ENCODE measurements around the gene CCDC116. TPM values are rescaled to one million over a fixed set of nuclear protein-coding genes. Genes with fewer than 3 reads are reported as not detected.
"Not testable (repeated sequence)": the region's sequence is repeated elsewhere in the genome, so short reads cannot be mapped to it uniquely, and the experiment has no call there.

Gene CCDC116
- total RNA-seq, 1 experiment from 2014 or later = 0.33 TPM

DNA sequence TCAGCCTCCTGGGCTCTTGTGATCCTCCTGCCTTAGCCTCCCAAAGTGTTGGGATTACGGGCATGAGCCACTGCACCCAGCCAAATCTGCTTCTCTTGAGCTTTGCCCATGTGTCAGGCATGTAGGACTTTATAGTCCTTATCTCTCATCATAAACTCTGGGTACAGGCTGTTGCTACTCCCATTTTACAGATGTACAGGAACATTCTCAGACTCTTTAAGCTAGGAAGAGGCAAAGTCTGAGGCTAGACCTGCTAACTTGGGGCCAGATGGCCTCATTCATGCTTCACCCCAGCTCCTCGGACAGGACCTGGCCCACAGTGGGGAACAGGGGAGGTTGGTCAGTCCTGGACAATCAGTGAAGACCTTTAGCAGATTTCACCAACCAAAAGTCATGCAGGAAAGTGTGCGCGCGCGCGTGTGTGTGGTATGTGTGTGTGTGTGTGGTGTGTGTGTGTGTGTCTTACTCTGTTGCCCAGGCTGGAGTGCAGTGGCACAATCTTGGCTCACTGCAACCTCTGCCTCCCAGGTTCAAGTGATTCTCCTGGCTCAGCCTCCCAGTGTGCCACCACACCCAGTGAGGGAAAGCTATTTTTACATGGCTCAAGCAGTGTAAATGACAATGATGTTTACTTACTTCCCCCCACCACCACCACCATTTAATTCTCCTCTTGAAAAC is 26.5 kb upstream of the CCDC116 start:
- TF ChIP-seq EZH2 (IDR thresholded peaks at IDR 0.05; ENCODE audit: low read depth) = no peak
- TF ChIP-seq, protein P1, sequence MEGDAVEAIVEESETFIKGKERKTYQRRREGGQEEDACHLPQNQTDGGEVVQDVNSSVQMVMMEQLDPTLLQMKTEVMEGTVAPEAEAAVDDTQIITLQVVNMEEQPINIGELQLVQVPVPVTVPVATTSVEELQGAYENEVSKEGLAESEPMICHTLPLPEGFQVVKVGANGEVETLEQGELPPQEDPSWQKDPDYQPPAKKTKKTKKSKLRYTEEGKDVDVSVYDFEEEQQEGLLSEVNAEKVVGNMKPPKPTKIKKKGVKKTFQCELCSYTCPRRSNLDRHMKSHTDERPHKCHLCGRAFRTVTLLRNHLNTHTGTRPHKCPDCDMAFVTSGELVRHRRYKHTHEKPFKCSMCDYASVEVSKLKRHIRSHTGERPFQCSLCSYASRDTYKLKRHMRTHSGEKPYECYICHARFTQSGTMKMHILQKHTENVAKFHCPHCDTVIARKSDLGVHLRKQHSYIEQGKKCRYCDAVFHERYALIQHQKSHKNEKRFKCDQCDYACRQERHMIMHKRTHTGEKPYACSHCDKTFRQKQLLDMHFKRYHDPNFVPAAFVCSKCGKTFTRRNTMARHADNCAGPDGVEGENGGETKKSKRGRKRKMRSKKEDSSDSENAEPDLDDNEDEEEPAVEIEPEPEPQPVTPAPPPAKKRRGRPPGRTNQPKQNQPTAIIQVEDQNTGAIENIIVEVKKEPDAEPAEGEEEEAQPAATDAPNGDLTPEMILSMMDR (conservative IDR thresholded peaks at IDR 0.05) = no peak
- Histone ChIP-seq H3K4me3 (no peak overlapping the region), H3K36me3 (ENCODE audit: low read depth) (no peaks in the 10 kb centered on the region), H3F3A (ENCODE audit: insufficient read depth, low read depth) (no peaks in the 10 kb centered on the region), H2AFZ (no peak overlapping the region), H3K79me2 (ENCODE audit: low read depth) (peaks cover 56% of the 10 kb centered on the region), H3K27me3 (ENCODE audit: insufficient read depth, low read depth) (no peaks in the 10 kb centered on the region), H3K27ac (no peak overlapping the region), H4K20me1 (ENCODE audit: insufficient read depth) (peaks cover 19% of the 10 kb centered on the region), H3K4me1 (replicated peaks; ENCODE audit: insufficient read depth) (no peaks in the 10 kb centered on the region), H3K9me2 (ENCODE audit: insufficient read depth) (no peaks in the 10 kb centered on the region), H3K4me2 (no peak overlapping the region), H3K9me3 (ENCODE audit: insufficient read depth, low read depth) (no peaks in the 10 kb centered on the region)
- CTCF ChIA-PET = interaction anchor here (0.5 to 1.2 kb wide), 2 partner anchors 8 to 23 kb away, joined by 3 read pairs; no protein-coding TSS in a partner anchor
- no TSS peak for BruUV-seq (replicated peaks)
- DNase-seq = no peak
- intact Hi-C loops (cut with micrococcal nuclease; ENCODE audit: unreplicated experiment) = no loop called here
- POLR2A ChIA-PET (ENCODE audit: unreplicated experiment) = no interaction called here

DNA sequence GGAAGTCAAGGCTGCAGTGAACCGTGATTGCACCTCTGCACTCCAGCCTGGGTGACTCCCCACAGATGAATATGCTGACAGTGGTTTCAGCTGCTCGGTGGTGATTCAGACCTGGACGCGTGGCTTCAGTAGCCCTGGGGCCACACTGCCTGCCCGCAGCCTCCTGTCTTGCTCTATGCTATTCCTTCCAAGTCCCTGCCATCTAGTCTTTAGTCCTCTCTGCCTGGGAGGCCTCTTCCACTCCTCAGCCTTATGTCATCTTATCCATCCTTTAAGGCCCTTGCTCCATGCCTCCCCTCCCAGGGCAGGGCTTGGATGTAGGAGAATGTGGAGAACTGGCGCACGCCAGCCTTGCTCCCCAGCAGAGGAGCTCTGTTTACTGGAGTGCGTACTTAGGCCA is 25.8 kb upstream of the CCDC116 start:
- H3K27ac ChIP-seq = no peak overlapping the region
- H3K9me3 ChIP-seq (ENCODE audit: insufficient read depth, low read depth) = no peaks in the 10 kb centered on the region
- H4K20me1 ChIP-seq (ENCODE audit: insufficient read depth) = peaks cover 19% of the 10 kb centered on the region
- no peaks in the 10 kb centered on the region for H3F3A ChIP-seq (ENCODE audit: insufficient read depth, low read depth)
- peaks cover 51% of the 10 kb centered on the region for H3K79me2 ChIP-seq (ENCODE audit: low read depth)
- H3K9me2 ChIP-seq (ENCODE audit: insufficient read depth) = no peaks in the 10 kb centered on the region
- ChIA-PET CTCF (interaction anchor here (1.2 kb wide), 1 partner anchor 22 kb away, joined by 3 read pairs; no protein-coding TSS in a partner anchor), POLR2A (ENCODE audit: unreplicated experiment) (no interaction called here)
- DNase-seq = no peak
- no peak overlapping the region for H2AFZ ChIP-seq
- H3K27me3 ChIP-seq (ENCODE audit: insufficient read depth, low read depth) = no peaks in the 10 kb centered on the region
- H3K4me2 ChIP-seq = no peak overlapping the region
- intact Hi-C loops (cut with micrococcal nuclease; ENCODE audit: unreplicated experiment) = no loop called here
- no peak overlapping the region for H3K4me3 ChIP-seq
- H3K36me3 ChIP-seq (ENCODE audit: low read depth) = no peaks in the 10 kb centered on the region
- TF ChIP-seq, protein P1 (conservative IDR thresholded peaks at IDR 0.05) = no peak
- no peak for TF ChIP-seq EZH2 (IDR thresholded peaks at IDR 0.05; ENCODE audit: low read depth)
- H3K4me1 ChIP-seq (replicated peaks; ENCODE audit: insufficient read depth) = no peaks in the 10 kb centered on the region
- no TSS peak for BruUV-seq (replicated peaks)

DNA sequence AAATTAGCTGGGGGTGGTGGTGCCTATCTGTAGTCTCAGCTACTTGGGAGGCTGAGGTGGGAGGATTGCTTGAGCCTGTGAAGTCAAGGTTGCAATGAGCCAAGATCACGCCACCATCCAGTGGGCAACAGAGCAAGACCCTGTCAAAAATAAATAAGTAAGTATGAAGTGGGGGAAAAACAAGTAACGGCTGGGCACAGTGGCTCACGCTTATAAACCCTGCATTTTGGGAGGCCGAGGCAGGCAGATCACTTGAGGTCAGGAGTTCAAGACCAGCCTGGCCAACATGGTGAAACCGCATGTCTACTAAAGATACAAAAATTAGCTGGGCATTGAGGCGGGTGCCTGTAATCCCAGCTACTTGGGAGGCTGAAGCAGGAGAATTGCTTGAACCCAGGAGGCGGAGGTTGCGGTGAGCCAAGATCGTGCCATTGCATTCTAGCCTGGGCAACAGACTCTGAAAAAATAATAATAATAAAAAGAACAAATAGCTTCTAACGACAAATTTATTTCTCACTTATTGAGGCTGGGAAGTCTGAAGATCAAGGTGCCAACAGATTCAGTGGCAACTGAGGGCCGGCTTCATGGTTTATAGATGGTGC is 22.9 kb upstream of the CCDC116 start:
- H4K20me1 ChIP-seq (ENCODE audit: insufficient read depth) = peaks cover 17% of the 10 kb centered on the region
- H3K36me3 ChIP-seq (ENCODE audit: low read depth); H3K4me1 ChIP-seq (replicated peaks; ENCODE audit: insufficient read depth); H3K4me2 ChIP-seq; CTCF ChIA-PET; intact Hi-C loops (cut with micrococcal nuclease; ENCODE audit: unreplicated experiment); H2AFZ ChIP-seq; H3K9me3 ChIP-seq (ENCODE audit: insufficient read depth, low read depth); H3K27me3 ChIP-seq (ENCODE audit: insufficient read depth, low read depth); H3K4me3 ChIP-seq; DNase-seq; H3F3A ChIP-seq (ENCODE audit: insufficient read depth, low read depth); H3K9me2 ChIP-seq (ENCODE audit: insufficient read depth); H3K27ac ChIP-seq; BruUV-seq (replicated peaks): not testable (repeated sequence)
- peaks cover 37% of the 10 kb centered on the region for H3K79me2 ChIP-seq (ENCODE audit: low read depth)
- POLR2A ChIA-PET (ENCODE audit: unreplicated experiment) = interaction anchor here (0.6 kb wide), 1 partner anchor 63 kb away, joined by 6 read pairs; no protein-coding TSS in a partner anchor
